ENCODE results near the gene RBM42.
"Not testable (repeated sequence)": the region's sequence is repeated elsewhere in the genome, so short reads cannot be mapped to it uniquely, and the experiment has no call there.

RBM42 gene

GRCh38 chr19:35628565-35629331 lies at the start of gene RBM42:
Gene RBM42, plus strand, starts transcription at chr19:35629036. Its CDS starts 118 bp downstream, at chr19:35629154.
- DNase-seq: peak; percentile 89

GRCh38 chr19:35582760-35583159 lies 46.1 kb upstream of the RBM42 start:
- no peak for DNase-seq

GRCh38 chr19:35585848-35586247 lies 43.0 kb upstream of the RBM42 start, which contains the start of gene PMIS2:
Gene PMIS2, plus strand, starts transcription at chr19:35586173. Its CDS starts 87 bp downstream, at chr19:35586260.
- no peak for DNase-seq

- DNase-seq: no peak
Observed at GRCh38 chr19:35587321-35587720, 41.5 kb upstream of the RBM42 start.

GRCh38 chr19:35590875-35591274 lies 38.0 kb upstream of the RBM42 start:
- no peak for DNase-seq

- peak; percentile 55 for DNase-seq
Observed at GRCh38 chr19:35592226-35592625, 36.6 kb upstream of the RBM42 start.

- not testable (repeated sequence) for DNase-seq
Observed at GRCh38 chr19:35595026-35595425, 33.8 kb upstream of the RBM42 start.

- no peak for DNase-seq
Observed at GRCh38 chr19:35595928-35596327, 32.9 kb upstream of the RBM42 start.

GRCh38 chr19:35596366-35596999 lies 32.4 kb upstream of the RBM42 start:
- no peak for DNase-seq

GRCh38 chr19:35601971-35602370 lies 26.9 kb upstream of the RBM42 start:
- DNase-seq: no peak

- DNase-seq: not testable (repeated sequence)
Observed at GRCh38 chr19:35604436-35604835, 24.4 kb upstream of the RBM42 start.

- not testable (repeated sequence) for DNase-seq
Observed at GRCh38 chr19:35607170-35607569, 21.7 kb upstream of the RBM42 start.

GRCh38 chr19:35607661-35608060 lies 21.2 kb upstream of the RBM42 start:
- DNase-seq: no peak

GRCh38 chr19:35608251-35608650 lies 20.6 kb upstream of the RBM42 start:
- no peak for DNase-seq

- no peak for DNase-seq
Observed at GRCh38 chr19:35609851-35610353, 18.9 kb upstream of the RBM42 start.

- no peak for DNase-seq
Observed at GRCh38 chr19:35612224-35612558, 16.6 kb upstream of the RBM42 start.

GRCh38 chr19:35612559-35613321 lies 16.1 kb upstream of the RBM42 start, which contains the start of gene HAUS5:
Gene HAUS5, plus strand, starts transcription at chr19:35612735. Its CDS starts 60 bp downstream, at chr19:35612795.
- peak; percentile 77 for DNase-seq

GRCh38 chr19:35613574-35613973 lies 15.3 kb upstream of the RBM42 start:
- DNase-seq: no peak

GRCh38 chr19:35615036-35615435 lies 13.8 kb upstream of the RBM42 start:
- DNase-seq: no peak

- DNase-seq: no peak
Observed at GRCh38 chr19:35618857-35619256, 10.0 kb upstream of the RBM42 start.

- no peak for DNase-seq
Observed at GRCh38 chr19:35619290-35619923, 9.4 kb upstream of the RBM42 start.

GRCh38 chr19:35620001-35620400 lies 8.8 kb upstream of the RBM42 start:
- DNase-seq: no peak

GRCh38 chr19:35621708-35622107 lies 7.1 kb upstream of the RBM42 start:
- DNase-seq: no peak

Measured in NCI-H2029 treated with DMSO at 0.1 percent for 48 hours (cell line).